Dendritic cell treated with granulocyte-macrophage colony-stimulating factor and Interleukin-4, amounts not matched to agents 40 ng/mL and 50 ng/mL, for 4 days (primary cell): ENCODE data around the gene SNN.

Experiments used
- H3K27ac Mint-ChIP-seq: one replicate; pipeline ENCODE4 v1.8.0; 2022; ENCODE audit warnings: mild to moderate bottlenecking, mixed read lengths
- H3K27me3 Mint-ChIP-seq: one replicate; pipeline ENCODE4 v1.8.0; 2022; ENCODE audit warnings: mild to moderate bottlenecking, mixed read lengths
- H3K36me3 Mint-ChIP-seq: one replicate; pipeline ENCODE4 v1.8.0; 2022; ENCODE audit warnings: low read depth, mixed read lengths
- H3K4me1 Mint-ChIP-seq: one replicate; pipeline ENCODE4 v1.8.0; 2022; ENCODE audit warnings: low read depth, mixed read lengths
- H3K4me3 Mint-ChIP-seq: one replicate; pipeline ENCODE4 v1.8.0; 2022; ENCODE audit warnings: mild to moderate bottlenecking, moderate library complexity, mixed read lengths
- H3K9me3 Mint-ChIP-seq: one replicate; pipeline ENCODE4 v1.8.0; 2022; ENCODE audit warnings: mixed read lengths
- intact Hi-C: fragments of 100-400 bp; cut with micrococcal nuclease; formaldehyde crosslinking; loops from one replicate; pipeline ENCODE4 v1.15.0; 2022

Gene SNN

GRCh38 chr16:11639925-11640899 is 28.0 kb upstream of the SNN start:
- intact Hi-C loops, result loop anchor here (2.0 to 5.0 kb wide), 3 partner anchors 55 to 233 kb away; no protein-coding TSS in a partner anchor
- Mint-ChIP-seq H3K4me1 (peaks cover 56% of the 10 kb centered on the region), H3K27ac (peak overlapping the region; percentile 95), H3K27me3 (peaks cover 26% of the 10 kb centered on the region), H3K4me3 (peak overlapping the region; percentile 62), H3K36me3 (no peaks in the 10 kb centered on the region), H3K9me3 (no peaks in the 10 kb centered on the region)

GRCh38 chr16:11640987-11641817 is 27.1 kb upstream of the SNN start:
- H3K36me3 Mint-ChIP-seq, result no peaks in the 10 kb centered on the region
- intact Hi-C loops, result loop anchor here (1.0 to 5.0 kb wide), 4 partner anchors 56 to 234 kb away; no protein-coding TSS in a partner anchor
- H3K27ac Mint-ChIP-seq, result peak overlapping the region; percentile 95
- peaks cover 46% of the 10 kb centered on the region for H3K4me1 Mint-ChIP-seq
- H3K4me3 Mint-ChIP-seq, result peak overlapping the region; percentile 9
- H3K9me3 Mint-ChIP-seq, result no peaks in the 10 kb centered on the region
- peaks cover 16% of the 10 kb centered on the region for H3K27me3 Mint-ChIP-seq

- Mint-ChIP-seq H3K4me1 (peaks cover 38% of the 10 kb centered on the region), H3K9me3 (no peaks in the 10 kb centered on the region), H3K27ac (peak overlapping the region; percentile 25), H3K4me3 (no peak overlapping the region), H3K36me3 (no peaks in the 10 kb centered on the region), H3K27me3 (peaks cover 18% of the 10 kb centered on the region)
- intact Hi-C loops, result loop anchor here (5.0 kb wide), 2 partner anchors 70 to 235 kb away; no protein-coding TSS in a partner anchor
Observed at GRCh38 chr16:11642765-11643116, 25.5 kb upstream of the SNN start.

GRCh38 chr16:11649276-11649675 is 19.0 kb upstream of the SNN start:
- H3K27ac Mint-ChIP-seq, result no peak overlapping the region
- intact Hi-C loops, result no loop called here

GRCh38 chr16:11650641-11651591 is 17.3 kb upstream of the SNN start:
- Mint-ChIP-seq H3K36me3 (no peaks in the 10 kb centered on the region), H3K4me3 (no peak overlapping the region), H3K27me3 (peaks cover 30% of the 10 kb centered on the region), H3K9me3 (no peaks in the 10 kb centered on the region), H3K27ac (no peak overlapping the region), H3K4me1 (peaks cover 13% of the 10 kb centered on the region)
- intact Hi-C loops, result no loop called here

More at GRCh38 chr16:11649276-11649675, 19.0 kb upstream of the SNN start:
- H3K4me1 Mint-ChIP-seq, result peaks cover 13% of the 10 kb centered on the region
- peaks cover 28% of the 10 kb centered on the region for H3K27me3 Mint-ChIP-seq
- H3K9me3 Mint-ChIP-seq, result no peaks in the 10 kb centered on the region
- no peaks in the 10 kb centered on the region for H3K36me3 Mint-ChIP-seq
- H3K4me3 Mint-ChIP-seq, result no peak overlapping the region

GRCh38 chr16:11651796-11652195 is 16.5 kb upstream of the SNN start:
- Mint-ChIP-seq H3K9me3 (no peaks in the 10 kb centered on the region), H3K4me1 (peaks cover 13% of the 10 kb centered on the region), H3K4me3 (no peak overlapping the region), H3K36me3 (no peaks in the 10 kb centered on the region), H3K27me3 (peaks cover 28% of the 10 kb centered on the region), H3K27ac (no peak overlapping the region)
- intact Hi-C loops, result no loop called here

- Mint-ChIP-seq H3K27ac (no peak overlapping the region), H3K27me3 (peaks cover 32% of the 10 kb centered on the region), H3K36me3 (no peaks in the 10 kb centered on the region), H3K4me1 (peaks cover 13% of the 10 kb centered on the region), H3K9me3 (no peaks in the 10 kb centered on the region), H3K4me3 (no peak overlapping the region)
- intact Hi-C loops, result no loop called here
Observed at GRCh38 chr16:11655655-11656054, 12.6 kb upstream of the SNN start.

GRCh38 chr16:11657556-11657955 is 10.7 kb upstream of the SNN start:
- Mint-ChIP-seq H3K36me3 (no peaks in the 10 kb centered on the region), H3K4me1 (no peaks in the 10 kb centered on the region), H3K9me3 (no peaks in the 10 kb centered on the region), H3K4me3 (no peak overlapping the region), H3K27me3 (peaks cover 27% of the 10 kb centered on the region), H3K27ac (no peak overlapping the region)
- intact Hi-C loops, result no loop called here

GRCh38 chr16:11658896-11659708 is 9.2 kb upstream of the SNN start:
- intact Hi-C loops, result no loop called here
- H3K27ac Mint-ChIP-seq, result no peak overlapping the region

GRCh38 chr16:11660565-11660964 is 7.7 kb upstream of the SNN start:
- H3K27ac Mint-ChIP-seq, result no peak overlapping the region
- intact Hi-C loops, result no loop called here

More at GRCh38 chr16:11658896-11659708, 9.2 kb upstream of the SNN start:
- no peak overlapping the region for H3K4me3 Mint-ChIP-seq
- H3K4me1 Mint-ChIP-seq, result no peaks in the 10 kb centered on the region
- H3K36me3 Mint-ChIP-seq, result no peaks in the 10 kb centered on the region
- peaks cover 35% of the 10 kb centered on the region for H3K27me3 Mint-ChIP-seq
- H3K9me3 Mint-ChIP-seq, result no peaks in the 10 kb centered on the region

GRCh38 chr16:11662582-11662981 is 5.7 kb upstream of the SNN start:
- H3K27ac Mint-ChIP-seq, result no peak overlapping the region
- peaks cover 46% of the 10 kb centered on the region for H3K27me3 Mint-ChIP-seq
- H3K36me3 Mint-ChIP-seq, result no peaks in the 10 kb centered on the region
- H3K4me1 Mint-ChIP-seq, result no peaks in the 10 kb centered on the region
- intact Hi-C loops, result no loop called here
- H3K4me3 Mint-ChIP-seq, result no peak overlapping the region
- H3K9me3 Mint-ChIP-seq, result no peaks in the 10 kb centered on the region

More at GRCh38 chr16:11660565-11660964, 7.7 kb upstream of the SNN start:
- no peaks in the 10 kb centered on the region for H3K9me3 Mint-ChIP-seq
- no peaks in the 10 kb centered on the region for H3K4me1 Mint-ChIP-seq
- no peak overlapping the region for H3K4me3 Mint-ChIP-seq
- peaks cover 36% of the 10 kb centered on the region for H3K27me3 Mint-ChIP-seq
- H3K36me3 Mint-ChIP-seq, result no peaks in the 10 kb centered on the region

GRCh38 chr16:11665071-11665491 is 3.2 kb upstream of the SNN start:
- Mint-ChIP-seq H3K27ac (no peak overlapping the region), H3K27me3 (peaks cover 36% of the 10 kb centered on the region), H3K9me3 (no peaks in the 10 kb centered on the region), H3K36me3 (peaks cover under 1% of the 10 kb centered on the region), H3K4me3 (no peak overlapping the region), H3K4me1 (peaks cover 7% of the 10 kb centered on the region)
- intact Hi-C loops, result no loop called here
